IMR-90 (cell line): ENCODE measurements around the gene CMIP. TPM values are rescaled to one million over a fixed set of nuclear protein-coding genes. Genes with fewer than 3 reads are reported as not detected.

Experiments
- ATAC-seq: fragments of 200-7000 bp; cut with Tn5 transposase; 2 replicates; pipeline ENCODE4 v1.9.1; 2020; ENCODE audit warnings: low read depth, mild to moderate bottlenecking, moderate library complexity
- BruUV-seq: library from RNA; stranded (reverse); fragments of 400-500 nt; replicated peaks from 2 replicates; lab custom pipeline; 2021; lab: Mats Ljungman, UMichigan
- CTCF ChIA-PET: fragments of 300-600 bp; formaldehyde crosslinking; extraction: SDS; loops from one replicate; lab custom pipeline; 2021; ENCODE audit warnings: antibody characterized with exemption; lab: Yijun Ruan, JAX
- POLR2A ChIA-PET: fragments of 300-600 bp; sonication (Branson Sonifier 250); formaldehyde crosslinking; loops from one replicate; lab custom pipeline; 2022; ENCODE audit warnings: antibody characterized with exemption; ENCODE audit not compliant: unreplicated experiment; lab: Charles Lee
- DNase-seq: peaks from one replicate; pipeline ENCODE4 v3.0.0; 2013
- H2AFZ ChIP-seq: replicated peaks from 2 replicates; pipeline ENCODE3; 2013; ENCODE audit warnings: low read length, mild to moderate bottlenecking; ENCODE audit not compliant: poor library complexity
- H2AK5ac ChIP-seq: 2 replicates; pipeline ENCODE4 v1.6.1; 2013; ENCODE audit warnings: low read depth, low read length, inconsistent platforms
- H2AK9ac ChIP-seq: replicated peaks from 2 replicates; pipeline ENCODE3; 2013; ENCODE audit warnings: mild to moderate bottlenecking, low read depth, low read length, moderate library complexity; ENCODE audit not compliant: poor library complexity
- H2BK120ac ChIP-seq: 2 replicates; pipeline ENCODE4 v1.6.1; 2013; ENCODE audit warnings: low read depth, low read length, inconsistent platforms
- H2BK15ac ChIP-seq: 3 replicates; pipeline ENCODE4 v1.6.1; 2013; ENCODE audit warnings: low read depth, low read length, inconsistent platforms
- H2BK20ac ChIP-seq: 2 replicates; pipeline ENCODE4 v1.6.1; 2013; ENCODE audit warnings: low read depth, mild to moderate bottlenecking, inconsistent platforms, low read length, moderate library complexity
- H2BK5ac ChIP-seq: 2 replicates; pipeline ENCODE4 v1.6.1; 2013; ENCODE audit warnings: mild to moderate bottlenecking, low read depth, low read length, inconsistent platforms; ENCODE audit not compliant: poor library complexity, severe bottlenecking
- H3K14ac ChIP-seq: replicated peaks from 2 replicates; pipeline ENCODE4 v1.6.1; 2013; ENCODE audit warnings: low read depth, low read length, inconsistent platforms
- H3K18ac ChIP-seq: 2 replicates; pipeline ENCODE4 v1.6.1; 2013; ENCODE audit warnings: low read depth, low read length, control low read depth
- H3K23ac ChIP-seq: 2 replicates; pipeline ENCODE4 v1.6.1; 2013; ENCODE audit warnings: low read depth, low read length, inconsistent platforms
- H3K27ac ChIP-seq: 2 replicates; pipeline ENCODE4 v1.5.1; 2013; ENCODE audit warnings: mild to moderate bottlenecking, control low read depth, low read length; ENCODE audit not compliant: insufficient read depth
- H3K27me3 ChIP-seq: 2 replicates; pipeline ENCODE4 v1.6.1; 2013; ENCODE audit warnings: low read length; ENCODE audit not compliant: control insufficient read depth, insufficient read depth
- H3K36me3 ChIP-seq: 2 replicates; pipeline ENCODE4 v1.6.1; 2013; ENCODE audit warnings: low read length, mixed read lengths; ENCODE audit not compliant: control insufficient read depth, insufficient read depth
- H3K4ac ChIP-seq: 2 replicates; pipeline ENCODE4 v1.6.1; 2013; ENCODE audit warnings: low read depth, low read length, inconsistent platforms
- H3K4me1 ChIP-seq: 2 replicates; pipeline ENCODE4 v1.6.1; 2013; ENCODE audit warnings: low read length, mixed read lengths; ENCODE audit not compliant: control insufficient read depth, insufficient read depth
- H3K4me2 ChIP-seq: 2 replicates; pipeline ENCODE4 v1.6.1; 2013; ENCODE audit warnings: low read depth, mild to moderate bottlenecking, control low read depth, low read length, moderate library complexity
- H3K4me3 ChIP-seq: 2 replicates; pipeline ENCODE4 v1.5.1; 2013; ENCODE audit warnings: low read depth, mild to moderate bottlenecking, control low read depth, low read length, moderate library complexity; ENCODE audit not compliant: insufficient read depth
- H3K56ac ChIP-seq: 2 replicates; pipeline ENCODE4 v1.6.1; 2013; ENCODE audit warnings: low read length, inconsistent platforms; ENCODE audit not compliant: insufficient read depth; ENCODE audit errors: extremely low read depth
- H3K79me1 ChIP-seq, 2 experiments: 2 replicates each; pipeline ENCODE4 v1.6.1; 2013; ENCODE audit warnings: low read length in 2 of 2, inconsistent platforms in 1 of 2, low read depth in 1 of 2
- H3K9ac ChIP-seq: 2 replicates; pipeline ENCODE4 v1.6.1; 2013; ENCODE audit warnings: low read depth, low read length, control low read depth
- H3K9me1 ChIP-seq: 2 replicates; pipeline ENCODE4 v1.6.1; 2013; ENCODE audit warnings: low read length, inconsistent platforms; ENCODE audit not compliant: insufficient read depth
- H3K9me3 ChIP-seq: 2 replicates; pipeline ENCODE4 v1.6.1; 2013; ENCODE audit warnings: low read length; ENCODE audit not compliant: control insufficient read depth, insufficient read depth
- H4K20me1 ChIP-seq: 2 replicates; pipeline ENCODE4 v1.6.1; 2013; ENCODE audit warnings: low read length, inconsistent platforms; ENCODE audit not compliant: insufficient read depth
- H4K5ac ChIP-seq: 2 replicates; pipeline ENCODE4 v1.6.1; 2013; ENCODE audit warnings: mild to moderate bottlenecking, low read depth, low read length, control low read depth
- H4K8ac ChIP-seq, 2 experiments: 2 replicates each; pipeline ENCODE4 v1.6.1; 2013; ENCODE audit warnings: low read depth in 2 of 2, low read length in 2 of 2, control low read depth in 1 of 2, inconsistent platforms in 1 of 2
- H4K91ac ChIP-seq: 2 replicates; pipeline ENCODE4 v1.6.1; 2013; ENCODE audit warnings: low read depth, low read length, inconsistent platforms; ENCODE audit not compliant: insufficient read depth
- CEBPB ChIP-seq: IDR thresholded peaks from 2 replicates; pipeline ENCODE4 v1.6.1; 2012; ENCODE audit warnings: low read depth, low read length, improper control_type of control experiment
- CHD1 ChIP-seq: IDR thresholded peaks from 2 replicates; pipeline ENCODE4 v1.6.1; 2012; ENCODE audit warnings: low read depth, low read length, improper control_type of control experiment
- CTCF ChIP-seq: conservative IDR thresholded peaks from 2 replicates; pipeline ENCODE4 v1.5.1; 2012; ENCODE audit warnings: mild to moderate bottlenecking, low read depth, low read length, improper control_type of control experiment
- FOS ChIP-seq: fragments of 150-350 bp; IDR thresholded peaks from 2 replicates; pipeline ENCODE4 v1.6.1; 2016; ENCODE audit warnings: low read depth, low read length
- MAFK ChIP-seq: IDR thresholded peaks from 2 replicates; pipeline ENCODE4 v1.6.1; 2012; ENCODE audit warnings: low read depth, low read length, improper control_type of control experiment
- MXI1 ChIP-seq: IDR thresholded peaks from 2 replicates; pipeline ENCODE4 v1.6.1; 2012; ENCODE audit warnings: low read depth, mild to moderate bottlenecking, low read length, moderate library complexity, borderline replicate concordance
- NFE2L2 ChIP-seq: fragments of 150-350 bp; IDR thresholded peaks from 2 replicates; pipeline ENCODE4 v1.6.1; 2016; ENCODE audit warnings: low read depth, mild to moderate bottlenecking, low read length
- RCOR1 ChIP-seq: IDR thresholded peaks from 2 replicates; pipeline ENCODE4 v1.6.1; 2012; ENCODE audit warnings: mild to moderate bottlenecking, low read length, improper control_type of control experiment; ENCODE audit not compliant: insufficient replicate concordance
- RFX5 ChIP-seq: IDR thresholded peaks from 2 replicates; pipeline ENCODE4 v1.8.0; 2012; ENCODE audit warnings: low read depth, mild to moderate bottlenecking, low read length, moderate library complexity
- SMC3 ChIP-seq: fragments of 150-350 bp; IDR thresholded peaks from 2 replicates; pipeline ENCODE4 v1.6.1; 2016; ENCODE audit warnings: low read depth, mild to moderate bottlenecking, antibody characterized with exemption, low read length, moderate library complexity
- WGBS, 2 experiments: methylation state at CpG; one replicate each; pipeline versions ENCODE4 v1.1.5 to v1.1.7; 2013; ENCODE audit warnings: missing lambda C conversion rate in 2 of 2; ENCODE audit not compliant: insufficient read length in 1 of 2; ENCODE audit errors: extremely low coverage in 2 of 2; 5-methylcytosine and 5-hydroxymethylcytosine counted together
- dilution Hi-C: fragments of 300-500 bp; cut with HindIII; formaldehyde crosslinking; loops from one replicate; pipeline ENCODE4 v1.14.3; 2018; ENCODE audit warnings: low sequenced_read_pairs; ENCODE audit not compliant: unreplicated experiment
- in situ Hi-C: fragments of 300-500 bp; cut with MboI; formaldehyde crosslinking; loops from 3 replicates; pipeline ENCODE4 v1.14.3; 2019; ENCODE audit warnings: low sequenced_read_pairs, inconsistent platforms, mixed read lengths
- intact Hi-C: fragments of 100-400 bp; cut with micrococcal nuclease; formaldehyde crosslinking; loops from 2 replicates; pipeline ENCODE4 v1.10.0; 2022
- polyA plus RNA-seq, 3 experiments: library from polyadenylated mRNA; depleted of rRNA; stranded (reverse); fragments of >200 nt; gene quantifications; 2 replicates each; pipeline ENCODE4 v1.2.3, GENCODE V29; 2012; ENCODE audit warnings: low replicate concordance in 1 of 3
- total RNA-seq: library from RNA; depleted of rRNA; stranded (reverse); fragments of >200 nt; gene quantifications from 2 replicates; pipeline ENCODE4 v1.2.3, GENCODE V29; 2012
- TF ChIP-seq, protein P1 (sequence below): fragments of 150-350 bp; IDR thresholded peaks from 2 replicates; pipeline ENCODE4 v1.6.1; 2017; ENCODE audit warnings: mild to moderate bottlenecking, antibody characterized with exemption, low read length, low read depth

The CMIP gene
- total and polyA plus RNA-seq, 2 of the 4 experiments (the other 2 are of a cell fraction) = 3.2 to 11.6 TPM

- TF ChIP-seq CHD1 = no peak
Measured at GRCh38 chr16:81676066-81676882, 231.7 kb downstream of the CMIP start (continued).

- Histone ChIP-seq H3K27ac (no peak overlapping the region), H4K8ac (no peak overlapping the region), H3K9me1 (no peaks in the 10 kb centered on the region; the same call in 1 of the 2 replicates), H4K91ac (no peak overlapping the region), H3K9me3 (no peaks in the 10 kb centered on the region), H4K20me1 (peaks cover 31% of the 10 kb centered on the region), H3K27me3 (no peaks in the 10 kb centered on the region), H3K4me2 (no peak overlapping the region), H2BK20ac (no peak overlapping the region), H3K4ac (no peak overlapping the region), H2BK120ac (no peak overlapping the region), H2BK5ac (no peak overlapping the region), H2AFZ (no peak overlapping the region), H2AK5ac (no peak overlapping the region), H4K5ac (no peak overlapping the region), H2BK15ac (no peak overlapping the region), H2AK9ac (no peak overlapping the region), H3K79me1 (0 out of 4 replicates have a peak, but pooled peaks cover 0 to 5% of the 10 kb centered on the region in 2 experiments), H3K18ac (no peak overlapping the region), H3K14ac (no peak overlapping the region), H3K9ac (no peak overlapping the region), H3K4me1 (no peaks in the 10 kb centered on the region), H3K23ac (no peak overlapping the region), H3K4me3 (no peak overlapping the region), H3K56ac (no peak overlapping the region), H3K36me3 (peaks cover 37% of the 10 kb centered on the region)
- intact Hi-C loops = no loop called here
- in situ Hi-C loops = no loop called here
- DNase-seq (no peak), ATAC-seq (no peak)
- 40% methylated on average over 1 of the region's 15 CpGs; no CpG with 5 or more reads in 1 of the 2 experiments for WGBS, 2 experiments
- no TSS peak for BruUV-seq
- CTCF ChIA-PET = interaction anchor here (0.6 kb wide), 1 partner anchor 14 kb away, joined by 5 read pairs; no protein-coding TSS in a partner anchor
- POLR2A ChIA-PET = no interaction called here
- dilution Hi-C loops = no loop called here
- TF ChIP-seq CEBPB = no peak
- TF ChIP-seq MAFK = no peak
- no peak for TF ChIP-seq SMC3
- TF ChIP-seq NFE2L2 = no peak
- TF ChIP-seq, protein P1, sequence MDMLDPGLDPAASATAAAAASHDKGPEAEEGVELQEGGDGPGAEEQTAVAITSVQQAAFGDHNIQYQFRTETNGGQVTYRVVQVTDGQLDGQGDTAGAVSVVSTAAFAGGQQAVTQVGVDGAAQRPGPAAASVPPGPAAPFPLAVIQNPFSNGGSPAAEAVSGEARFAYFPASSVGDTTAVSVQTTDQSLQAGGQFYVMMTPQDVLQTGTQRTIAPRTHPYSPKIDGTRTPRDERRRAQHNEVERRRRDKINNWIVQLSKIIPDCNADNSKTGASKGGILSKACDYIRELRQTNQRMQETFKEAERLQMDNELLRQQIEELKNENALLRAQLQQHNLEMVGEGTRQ = no peak
- TF ChIP-seq FOS = no peak
- no peak for TF ChIP-seq CTCF
- no peak for TF ChIP-seq RCOR1
- no peak for TF ChIP-seq MXI1
- TF ChIP-seq RFX5 = no peak
- no peak for TF ChIP-seq CHD1
Measured at GRCh38 chr16:81676883-81677737, 232.5 kb downstream of the CMIP start.
